ENCODE data around the gene PCDHB14.
"Not testable (repeated sequence)": the region's sequence is repeated elsewhere in the genome, so short reads cannot be mapped to it uniquely, and the experiment has no call there.

GRCh38 chr5:141224844-141225243 is 1.7 kb downstream of the PCDHB14 start:
- TF ChIP-seq POLR2A, CTCF (IDR thresholded peaks at IDR 0.05): not testable (repeated sequence)

Measured in upper lobe of left lung (tissue), 4 donors.